Naive thymus-derived CD8-positive, alpha-beta T cell (primary cell): ENCODE results near the gene PIGZ. TPM values are rescaled to one million over a fixed set of nuclear protein-coding genes. Genes with fewer than 3 reads are reported as not detected.

ENCODE experiments used
- ATAC-seq, 2 donors: fragments of 150-1000 bp; cut with Tn5 transposase in 1 of 2; sonication (Bioruptor Pico), chemical (Tn5 transposase) in 1 of 2; 1 replicate in 1 of 2; 2 replicates in 1 of 2; pipeline ENCODE4 v1.10.0; 2021; ENCODE audit warnings: mild to moderate bottlenecking in 2 of 2, moderate library complexity in 2 of 2
- POLR2A ChIA-PET: fragments of 350-600 bp; sonication (Branson Sonifier 250); formaldehyde crosslinking; loops from one replicate; lab custom pipeline; 2021; ENCODE audit warnings: antibody characterized with exemption; lab: Charles Lee
- DNase-seq, 10 donors: peaks; one replicate each; pipeline versions ENCODE4 v3.0.0 to v3.0.0-alpha.2; 2020 to 2022
- H3K27ac Mint-ChIP-seq, 10 donors: one replicate each; pipeline ENCODE4 v1.8.0; 2020 to 2022; ENCODE audit warnings: mild to moderate bottlenecking in 10 of 10, mixed read lengths in 10 of 10, moderate library complexity in 4 of 10, inconsistent platforms in 1 of 10
- H3K27me3 Mint-ChIP-seq, 5 donors: one replicate each; pipeline ENCODE4 v1.8.0; 2021 to 2022; ENCODE audit warnings: mixed read lengths in 5 of 5
- H3K36me3 Mint-ChIP-seq, 3 donors: one replicate each; pipeline ENCODE4 v1.8.0; 2020 to 2022; ENCODE audit warnings: mixed read lengths in 3 of 3, mild to moderate bottlenecking in 2 of 3, inconsistent platforms in 1 of 3
- H3K4me1 Mint-ChIP-seq, 4 donors: one replicate each; pipeline ENCODE4 v1.8.0; 2021 to 2022; ENCODE audit warnings: mixed read lengths in 4 of 4
- H3K4me3 Mint-ChIP-seq, 10 donors: one replicate each; pipeline ENCODE4 v1.8.0; 2020 to 2022; ENCODE audit warnings: mild to moderate bottlenecking in 10 of 10, mixed read lengths in 10 of 10, moderate library complexity in 6 of 10, inconsistent platforms in 1 of 10
- H3K9me3 Mint-ChIP-seq, 9 donors: one replicate each; pipeline ENCODE4 v1.8.0; 2020 to 2022; ENCODE audit warnings: mixed read lengths in 9 of 9, mild to moderate bottlenecking in 3 of 9, inconsistent platforms in 1 of 9, moderate library complexity in 1 of 9
- polyA plus RNA-seq, 3 donors: library from polyadenylated mRNA; unstranded; fragments of 300-500 nt; fragmentation: Illumina TruSeq; gene quantifications; one replicate each; pipeline ENCODE4 v1.2.3, GENCODE V29; 2021
- total RNA-seq, 8 experiments: library from RNA in 2 of 8; stranded (reverse) in 2 of 8; gene quantifications; one replicate each; pipeline ENCODE4 v1.2.3 and lab custom pipeline; 2021 to 2026

Gene PIGZ, protein sequence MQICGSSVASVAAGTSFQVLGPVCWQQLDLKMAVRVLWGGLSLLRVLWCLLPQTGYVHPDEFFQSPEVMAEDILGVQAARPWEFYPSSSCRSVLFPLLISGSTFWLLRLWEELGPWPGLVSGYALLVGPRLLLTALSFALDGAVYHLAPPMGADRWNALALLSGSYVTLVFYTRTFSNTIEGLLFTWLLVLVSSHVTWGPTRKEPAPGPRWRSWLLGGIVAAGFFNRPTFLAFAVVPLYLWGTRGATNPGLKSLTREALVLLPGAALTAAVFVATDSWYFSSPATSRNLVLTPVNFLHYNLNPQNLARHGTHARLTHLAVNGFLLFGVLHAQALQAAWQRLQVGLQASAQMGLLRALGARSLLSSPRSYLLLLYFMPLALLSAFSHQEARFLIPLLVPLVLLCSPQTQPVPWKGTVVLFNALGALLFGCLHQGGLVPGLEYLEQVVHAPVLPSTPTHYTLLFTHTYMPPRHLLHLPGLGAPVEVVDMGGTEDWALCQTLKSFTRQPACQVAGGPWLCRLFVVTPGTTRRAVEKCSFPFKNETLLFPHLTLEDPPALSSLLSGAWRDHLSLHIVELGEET
- total RNA-seq (under 1 TPM; 0.13 to 0.19 TPM), polyA plus RNA-seq (under 1 TPM in 2 of 3 donors, not detected in 1; 0.32 to 0.55 TPM), total RNA-seq (lab: John Stamatoyannopoulos, UW) (0 to 0.25 (median 0) reads per million in 6 experiments)

- DNase-seq (peak in 5 of 10 donors; percentile 11 to 27 (median 22)), ATAC-seq (peak; percentile 68 to 69)
- Mint-ChIP-seq H3K27me3 (peaks cover 0 to 19% (median 10%) of the 10 kb centered on the region in 5 donors), H3K4me1 (peaks cover 3 to 12% (median 6%) of the 10 kb centered on the region in 4 donors), H3K4me3 (peak within 1 kb of the TSS; percentile 71 to 94 (median 84)), H3K9me3 (no peaks in the 10 kb centered on the region), H3K27ac (peak within 1 kb of the TSS in 1 of 10 donors; percentile 22), H3K36me3 (no peaks in the 10 kb centered on the region)
- POLR2A ChIA-PET, result interaction anchor here (1.3 to 3.7 kb wide), 3 partner anchors 9 to 228 kb away, joined by 3 to 14 read pairs (median 6); partner anchors contain the start of gene NCBP2
These were observed at the start of gene PIGZ for GRCh38 chr3:196968233-196969133. Gene PIGZ (minus strand): TSS chr3:196968833. CDS start chr3:196952031, 16,802 bp downstream.

DNA sequence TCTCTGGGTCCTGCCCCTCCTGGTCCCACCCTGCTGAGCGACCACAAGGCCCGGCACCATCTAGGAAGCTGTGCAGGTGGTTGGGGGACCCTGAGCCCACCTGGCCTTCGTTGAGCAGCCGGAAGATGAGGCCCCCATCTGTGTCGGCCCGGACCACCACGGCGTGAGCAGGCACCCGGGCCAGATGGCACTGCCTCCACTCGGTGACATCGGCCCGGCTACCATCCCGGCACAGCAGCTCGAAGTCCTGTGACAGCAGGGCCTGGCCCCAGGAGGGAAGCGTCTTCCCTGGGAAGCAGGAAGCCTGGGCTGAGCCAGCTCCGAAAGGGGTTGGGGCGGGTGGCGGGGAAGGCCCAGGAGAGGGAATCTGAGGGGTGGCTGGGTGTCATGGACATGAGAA, 48.4 kb upstream of the PIGZ start:
- POLR2A ChIA-PET, result no interaction called here
- ATAC-seq (no peak), DNase-seq (no peak)
- no peak overlapping the region for H3K27ac Mint-ChIP-seq
- peaks cover 0 to under 1% (median 0%) of the 10 kb centered on the region in 4 donors for H3K4me1 Mint-ChIP-seq
- H3K27me3 Mint-ChIP-seq, result peaks cover 0 to 1% (median 0%) of the 10 kb centered on the region in 5 donors
- no peaks in the 10 kb centered on the region for H3K9me3 Mint-ChIP-seq
- H3K4me3 Mint-ChIP-seq, result no peak overlapping the region
- H3K36me3 Mint-ChIP-seq, result no peaks in the 10 kb centered on the region

GRCh38 chr3:197015790-197016736, 47.4 kb upstream of the PIGZ start:
- POLR2A ChIA-PET, result no interaction called here
- no peak for ATAC-seq
- Mint-ChIP-seq H3K4me1 (no peaks in the 10 kb centered on the region), H3K4me3 (no peak overlapping the region), H3K36me3 (no peaks in the 10 kb centered on the region), H3K27ac (no peak overlapping the region), H3K9me3 (no peaks in the 10 kb centered on the region), H3K27me3 (peaks cover 0 to 2% (median under 1%) of the 10 kb centered on the region in 5 donors)
- no peak for DNase-seq

GRCh38 chr3:197014942-197015575, 46.4 kb upstream of the PIGZ start:
- no peak overlapping the region for H3K4me3 Mint-ChIP-seq
- DNase-seq (no peak), ATAC-seq (no peak)
- H3K27me3 Mint-ChIP-seq, result peaks cover 0 to 5% (median 1%) of the 10 kb centered on the region in 5 donors
- no peaks in the 10 kb centered on the region for H3K4me1 Mint-ChIP-seq
- no peaks in the 10 kb centered on the region for H3K36me3 Mint-ChIP-seq
- no peaks in the 10 kb centered on the region for H3K9me3 Mint-ChIP-seq
- no peak overlapping the region for H3K27ac Mint-ChIP-seq
- POLR2A ChIA-PET, result no interaction called here

GRCh38 chr3:197014024-197014423, 45.4 kb upstream of the PIGZ start:
- ATAC-seq (no peak), DNase-seq (no peak)
- Mint-ChIP-seq H3K4me1 (no peaks in the 10 kb centered on the region), H3K36me3 (no peaks in the 10 kb centered on the region), H3K4me3 (no peak overlapping the region), H3K9me3 (no peaks in the 10 kb centered on the region), H3K27ac (no peak overlapping the region), H3K27me3 (peaks cover 0 to 5% (median 1%) of the 10 kb centered on the region in 5 donors)
- POLR2A ChIA-PET, result no interaction called here

DNA sequence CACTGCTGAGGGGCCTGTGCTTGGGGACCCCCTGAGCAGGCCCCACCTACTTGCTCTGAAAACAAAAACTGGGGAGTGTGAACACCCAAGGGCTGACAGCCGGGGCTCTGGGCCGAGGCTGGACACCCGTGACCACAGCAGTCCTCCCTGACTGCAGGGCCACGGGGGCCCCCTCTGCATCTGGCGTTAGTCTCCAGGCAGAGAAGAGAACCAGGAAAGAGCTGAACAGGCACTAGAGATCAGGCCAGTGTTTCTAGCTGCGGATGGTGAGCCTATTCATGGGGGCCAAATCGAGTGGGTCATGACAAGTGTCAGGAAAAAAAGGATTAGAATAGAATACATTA, 43.9 kb upstream of the PIGZ start:
- Mint-ChIP-seq H3K9me3 (no peaks in the 10 kb centered on the region), H3K36me3 (no peaks in the 10 kb centered on the region)
- POLR2A ChIA-PET, result no interaction called here

DNA sequence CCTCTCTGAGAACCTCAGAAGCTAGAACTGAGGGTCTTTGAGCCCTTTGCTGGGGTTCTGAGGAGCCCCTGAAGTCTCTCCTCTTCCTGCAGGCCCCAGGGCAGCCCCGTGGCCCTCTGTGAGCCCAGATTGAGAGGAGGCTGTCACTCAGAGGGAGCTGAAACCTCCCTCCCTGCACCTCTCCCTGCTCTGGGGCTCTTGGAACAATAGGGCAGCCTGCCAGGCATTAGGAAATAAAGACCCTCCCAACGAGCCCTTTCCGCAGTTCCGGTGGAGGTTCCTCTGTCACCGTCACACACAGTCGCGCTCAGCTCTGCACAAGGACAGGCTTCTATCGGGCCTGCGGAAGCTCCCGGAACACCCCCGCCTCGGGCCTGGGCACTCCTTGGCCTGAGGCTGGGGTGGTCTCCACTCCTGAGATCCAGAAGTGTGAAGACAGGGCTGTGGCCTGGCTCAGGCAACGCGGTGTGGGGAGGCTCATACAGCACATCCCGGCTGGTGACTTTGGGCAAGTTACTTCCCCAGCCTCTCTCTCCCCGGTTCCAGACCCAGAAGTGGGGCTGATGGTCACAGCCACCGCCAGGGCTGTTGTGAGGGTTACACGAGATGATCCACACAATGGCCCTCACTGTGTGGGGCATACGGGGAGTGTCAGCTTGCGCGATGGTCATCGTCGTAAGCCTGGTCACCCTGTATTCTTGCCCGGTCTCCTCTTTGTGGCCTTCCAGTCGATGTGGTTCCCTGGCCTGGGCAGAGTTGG, 43.3 kb upstream of the PIGZ start:
- Mint-ChIP-seq H3K9me3 (no peaks in the 10 kb centered on the region), H3K4me1 (no peaks in the 10 kb centered on the region), H3K27me3 (peaks cover 0 to 5% (median 1%) of the 10 kb centered on the region in 5 donors), H3K36me3 (no peaks in the 10 kb centered on the region), H3K4me3 (no peak overlapping the region), H3K27ac (no peak overlapping the region)
- POLR2A ChIA-PET, result no interaction called here
- no peak for DNase-seq
- no peak for ATAC-seq

More for the DNA sequence above, 43.9 kb upstream of the PIGZ start:
- Mint-ChIP-seq H3K27me3 (peaks cover 0 to 5% (median 1%) of the 10 kb centered on the region in 5 donors), H3K27ac (no peak overlapping the region), H3K4me1 (no peaks in the 10 kb centered on the region), H3K4me3 (no peak overlapping the region)
- ATAC-seq (no peak), DNase-seq (no peak)

- Mint-ChIP-seq H3K9me3 (no peaks in the 10 kb centered on the region), H3K4me3 (no peak overlapping the region), H3K27me3 (peaks cover 0 to 5% (median 1%) of the 10 kb centered on the region in 5 donors), H3K4me1 (no peaks in the 10 kb centered on the region), H3K36me3 (no peaks in the 10 kb centered on the region), H3K27ac (no peak overlapping the region)
- POLR2A ChIA-PET, result no interaction called here
- DNase-seq (peak in 1 of 10 donors; percentile 19), ATAC-seq (no peak)
These were observed 42.1 kb upstream of the PIGZ start for GRCh38 chr3:197010556-197011351.

GRCh38 chr3:197009532-197010019, 40.9 kb upstream of the PIGZ start:
- H3K9me3 Mint-ChIP-seq, result no peaks in the 10 kb centered on the region
- POLR2A ChIA-PET, result no interaction called here
- ATAC-seq (no peak), DNase-seq (peak in 1 of 10 donors; percentile 13)
- no peak overlapping the region for H3K27ac Mint-ChIP-seq
- no peak overlapping the region for H3K4me3 Mint-ChIP-seq
- H3K36me3 Mint-ChIP-seq, result no peaks in the 10 kb centered on the region
- H3K4me1 Mint-ChIP-seq, result peaks cover 0 to 2% (median under 1%) of the 10 kb centered on the region in 4 donors
- H3K27me3 Mint-ChIP-seq, result peaks cover 0 to 5% (median 2%) of the 10 kb centered on the region in 5 donors
